Stimulated activated CD4-positive, alpha-beta T cell treated with anti-CD3 and anti-CD28 coated beads, Interleukin-12 subunit alpha, Interleukin-12 subunit beta, amount 100 ng/mL, for 24 hours (primary cell): ENCODE data around the gene TRPM3.

Source experiments
- DNase-seq, 2 experiments: peaks; one replicate each; pipeline ENCODE4 v3.0.0-alpha.2; 2020; ENCODE audit warnings: low read depth in 2 of 2

TRPM3 gene

GRCh38 chr9:70888471-70888870, 232.9 kb downstream of the TRPM3 start:
- no peak for DNase-seq

GRCh38 chr9:70887826-70888225, 233.6 kb downstream of the TRPM3 start:
- DNase-seq: no peak

- DNase-seq: no peak
Observed at GRCh38 chr9:70883963-70884793, 237.2 kb downstream of the TRPM3 start.

GRCh38 chr9:70883056-70883455, 238.4 kb downstream of the TRPM3 start:
- DNase-seq: no peak

- no peak for DNase-seq
Observed at GRCh38 chr9:70881333-70881732, 240.1 kb downstream of the TRPM3 start.

- no peak for DNase-seq
Observed at GRCh38 chr9:70880535-70880934, 240.9 kb downstream of the TRPM3 start.

GRCh38 chr9:70878576-70878975, 242.8 kb downstream of the TRPM3 start:
- DNase-seq: no peak

GRCh38 chr9:70874451-70874850, 247.0 kb downstream of the TRPM3 start:
- DNase-seq: no peak

- DNase-seq: no peak
Observed at GRCh38 chr9:70873506-70873905, 247.9 kb downstream of the TRPM3 start.

- DNase-seq: no peak
Observed at GRCh38 chr9:70868661-70869652, 252.5 kb downstream of the TRPM3 start.

- no peak for DNase-seq
Observed at GRCh38 chr9:70868041-70868440, 253.4 kb downstream of the TRPM3 start.

- no peak for DNase-seq
Observed at GRCh38 chr9:70865471-70865870, 255.9 kb downstream of the TRPM3 start.

- DNase-seq: no peak
Observed at GRCh38 chr9:70861797-70862196, 259.6 kb downstream of the TRPM3 start.

- DNase-seq: no peak
Observed at GRCh38 chr9:70861376-70861775, 260.0 kb downstream of the TRPM3 start.

- no peak for DNase-seq
Observed at GRCh38 chr9:70859694-70860093, 261.7 kb downstream of the TRPM3 start.

GRCh38 chr9:70856411-70856810, 265.0 kb downstream of the TRPM3 start:
- no peak for DNase-seq

GRCh38 chr9:70852711-70853240, 268.6 kb downstream of the TRPM3 start:
- DNase-seq: no peak

GRCh38 chr9:70840266-70840665, 281.2 kb downstream of the TRPM3 start:
- DNase-seq: no peak

- no peak for DNase-seq
Observed at GRCh38 chr9:70835323-70835722, 286.1 kb downstream of the TRPM3 start.

- no peak for DNase-seq
Observed at GRCh38 chr9:70832492-70832891, 288.9 kb downstream of the TRPM3 start.

GRCh38 chr9:70830618-70831017, 290.8 kb downstream of the TRPM3 start:
- no peak for DNase-seq

- DNase-seq: no peak
Observed at GRCh38 chr9:70829591-70830265, 291.7 kb downstream of the TRPM3 start.
